ENCODE results near the gene ZRANB3.

DNA sequence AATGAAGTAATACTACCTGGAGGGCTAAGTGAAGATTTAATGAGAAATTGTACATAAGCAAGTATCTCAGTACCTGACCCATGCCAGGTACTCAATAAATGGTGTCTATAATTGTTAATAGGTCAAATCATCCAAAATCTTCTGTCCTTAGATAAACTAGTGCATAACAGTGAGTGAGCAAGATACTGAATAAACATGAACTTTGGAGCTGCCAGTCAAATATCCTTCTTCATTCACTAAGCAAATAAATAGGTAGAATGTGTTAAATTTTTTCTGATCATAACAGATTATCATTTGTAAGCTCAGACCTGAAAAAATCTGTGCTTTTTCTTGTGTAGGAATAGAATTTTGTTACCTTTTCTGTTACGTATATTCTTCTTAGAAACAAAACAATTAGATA is 439.3 kb downstream of the ZRANB3 start:
- TF ChIP-seq EZH2 (IDR thresholded peaks at IDR 0.05; ENCODE audit: borderline replicate concordance) (no peak), EZH2phosphoT487 (IDR thresholded peaks at IDR 0.05; ENCODE audit: low read depth, severe bottlenecking, unreplicated experiment) (no peak)
- TF ChIP-seq, protein P1, sequence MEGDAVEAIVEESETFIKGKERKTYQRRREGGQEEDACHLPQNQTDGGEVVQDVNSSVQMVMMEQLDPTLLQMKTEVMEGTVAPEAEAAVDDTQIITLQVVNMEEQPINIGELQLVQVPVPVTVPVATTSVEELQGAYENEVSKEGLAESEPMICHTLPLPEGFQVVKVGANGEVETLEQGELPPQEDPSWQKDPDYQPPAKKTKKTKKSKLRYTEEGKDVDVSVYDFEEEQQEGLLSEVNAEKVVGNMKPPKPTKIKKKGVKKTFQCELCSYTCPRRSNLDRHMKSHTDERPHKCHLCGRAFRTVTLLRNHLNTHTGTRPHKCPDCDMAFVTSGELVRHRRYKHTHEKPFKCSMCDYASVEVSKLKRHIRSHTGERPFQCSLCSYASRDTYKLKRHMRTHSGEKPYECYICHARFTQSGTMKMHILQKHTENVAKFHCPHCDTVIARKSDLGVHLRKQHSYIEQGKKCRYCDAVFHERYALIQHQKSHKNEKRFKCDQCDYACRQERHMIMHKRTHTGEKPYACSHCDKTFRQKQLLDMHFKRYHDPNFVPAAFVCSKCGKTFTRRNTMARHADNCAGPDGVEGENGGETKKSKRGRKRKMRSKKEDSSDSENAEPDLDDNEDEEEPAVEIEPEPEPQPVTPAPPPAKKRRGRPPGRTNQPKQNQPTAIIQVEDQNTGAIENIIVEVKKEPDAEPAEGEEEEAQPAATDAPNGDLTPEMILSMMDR (IDR thresholded peaks at IDR 0.05; ENCODE audit: poor library complexity) = no peak

Measured in hepatocyte (in vitro differentiated cells).